Measurements from ENCODE around the gene JAKMIP1. TPM values are rescaled to one million over a fixed set of nuclear protein-coding genes. Genes with fewer than 3 reads are reported as not detected.
A peak's percentile ranks its signal among the peaks of the same experiment; 100 is the strongest.

JAKMIP1 gene
- total RNA-seq, 2 donors from 2014 or later, result 0.14 TPM

GRCh38 chr4:6126971-6127745 is 73.2 kb downstream of the JAKMIP1 start:
- intact Hi-C loops (cut with DNase I), result no loop called here
- DNase-seq (ENCODE audit: low spot score), result peak; percentile 68

- intact Hi-C loops (cut with DNase I), result no loop called here
Observed at GRCh38 chr4:6125103-6125651, 75.2 kb downstream of the JAKMIP1 start.

GRCh38 chr4:6124386-6125102 is 75.8 kb downstream of the JAKMIP1 start:
- DNase-seq (ENCODE audit: low spot score), result peak; percentile 68
- intact Hi-C loops (cut with DNase I), result no loop called here

More at GRCh38 chr4:6125103-6125651, 75.2 kb downstream of the JAKMIP1 start:
- peak; percentile 36 for DNase-seq (ENCODE audit: low spot score)

GRCh38 chr4:6123976-6124375 is 76.4 kb downstream of the JAKMIP1 start:
- intact Hi-C loops (cut with DNase I), result no loop called here
- DNase-seq (ENCODE audit: low spot score), result peak; percentile 61

- intact Hi-C loops (cut with DNase I), result no loop called here
- peak; percentile 40 for DNase-seq (ENCODE audit: low spot score)
Observed at GRCh38 chr4:6123541-6123940, 76.8 kb downstream of the JAKMIP1 start.

- DNase-seq (ENCODE audit: low spot score), result no peak
- intact Hi-C loops (cut with DNase I), result no loop called here
Observed at GRCh38 chr4:6123116-6123515, 77.2 kb downstream of the JAKMIP1 start.

GRCh38 chr4:6122496-6122895 is 77.9 kb downstream of the JAKMIP1 start:
- peak; percentile 36 for DNase-seq (ENCODE audit: low spot score)
- intact Hi-C loops (cut with DNase I), result no loop called here

GRCh38 chr4:6121941-6122340 is 78.4 kb downstream of the JAKMIP1 start:
- peak; percentile 79 for DNase-seq (ENCODE audit: low spot score)
- intact Hi-C loops (cut with DNase I), result no loop called here

GRCh38 chr4:6121276-6121850 is 79.0 kb downstream of the JAKMIP1 start:
- peak; percentile 47 for DNase-seq (ENCODE audit: low spot score)
- intact Hi-C loops (cut with DNase I), result no loop called here

- intact Hi-C loops (cut with DNase I), result no loop called here
- DNase-seq (ENCODE audit: low spot score), result peak; percentile 26
Observed at GRCh38 chr4:6120361-6120760, 80.0 kb downstream of the JAKMIP1 start.

- DNase-seq (ENCODE audit: low spot score), result no peak
- intact Hi-C loops (cut with DNase I), result no loop called here
Observed at GRCh38 chr4:6119507-6120020, 80.8 kb downstream of the JAKMIP1 start.

- intact Hi-C loops (cut with DNase I), result no loop called here
- peak; percentile 34 for DNase-seq (ENCODE audit: low spot score)
Observed at GRCh38 chr4:6118201-6118600, 82.1 kb downstream of the JAKMIP1 start.

GRCh38 chr4:6116696-6117285 is 83.6 kb downstream of the JAKMIP1 start:
- intact Hi-C loops (cut with DNase I), result no loop called here
- peak; percentile 42 for DNase-seq (ENCODE audit: low spot score)

- intact Hi-C loops (cut with DNase I), result no loop called here
- DNase-seq (ENCODE audit: low spot score), result peak; percentile 78
Observed at GRCh38 chr4:6115746-6116586, 84.4 kb downstream of the JAKMIP1 start.

GRCh38 chr4:6115342-6115741 is 85.0 kb downstream of the JAKMIP1 start:
- intact Hi-C loops (cut with DNase I), result no loop called here
- DNase-seq (ENCODE audit: low spot score), result peak; percentile 65

GRCh38 chr4:6114601-6115000 is 85.7 kb downstream of the JAKMIP1 start:
- intact Hi-C loops (cut with DNase I), result no loop called here
- DNase-seq (ENCODE audit: low spot score), result no peak

- intact Hi-C loops (cut with DNase I), result no loop called here
- DNase-seq (ENCODE audit: low spot score), result peak; percentile 29
Observed at GRCh38 chr4:6114181-6114580, 86.2 kb downstream of the JAKMIP1 start.

- intact Hi-C loops (cut with DNase I), result no loop called here
- peak; percentile 35 for DNase-seq (ENCODE audit: low spot score)
Observed at GRCh38 chr4:6113641-6114040, 86.7 kb downstream of the JAKMIP1 start.

All from posterior vena cava (tissue), 2 donors.